ENCODE measurements around the gene TXNDC2.

Gene TXNDC2

DNA sequence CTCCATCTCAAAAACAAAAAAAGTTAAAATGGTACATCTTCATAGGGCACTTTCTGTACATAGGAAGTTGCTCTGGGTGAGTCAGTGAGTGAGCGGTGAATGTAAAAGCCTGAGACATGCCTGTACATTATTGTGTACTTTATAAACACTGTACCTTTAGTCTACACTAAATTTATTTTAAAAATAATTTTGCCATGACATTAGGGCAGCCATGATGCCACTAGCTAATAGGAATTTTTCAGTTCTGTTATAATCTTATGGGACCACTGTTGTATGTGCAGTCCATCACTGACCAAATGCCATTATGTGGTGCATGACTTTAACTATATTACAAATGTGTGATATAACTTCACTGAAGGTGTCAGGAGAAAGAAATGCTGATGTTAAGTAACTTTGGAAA, 11.0 kb upstream of the TXNDC2 start:
- H3K4me3 ChIP-seq (ENCODE audit: low read depth, low read length), result no peak overlapping the region
- no peaks in the 10 kb centered on the region for H3K36me3 ChIP-seq
- DNase-seq, result no peak
- H3K27ac ChIP-seq, result no peak overlapping the region
- no peaks in the 10 kb centered on the region for H3K9me3 ChIP-seq (ENCODE audit: severe bottlenecking)
- TF ChIP-seq, protein P1, sequence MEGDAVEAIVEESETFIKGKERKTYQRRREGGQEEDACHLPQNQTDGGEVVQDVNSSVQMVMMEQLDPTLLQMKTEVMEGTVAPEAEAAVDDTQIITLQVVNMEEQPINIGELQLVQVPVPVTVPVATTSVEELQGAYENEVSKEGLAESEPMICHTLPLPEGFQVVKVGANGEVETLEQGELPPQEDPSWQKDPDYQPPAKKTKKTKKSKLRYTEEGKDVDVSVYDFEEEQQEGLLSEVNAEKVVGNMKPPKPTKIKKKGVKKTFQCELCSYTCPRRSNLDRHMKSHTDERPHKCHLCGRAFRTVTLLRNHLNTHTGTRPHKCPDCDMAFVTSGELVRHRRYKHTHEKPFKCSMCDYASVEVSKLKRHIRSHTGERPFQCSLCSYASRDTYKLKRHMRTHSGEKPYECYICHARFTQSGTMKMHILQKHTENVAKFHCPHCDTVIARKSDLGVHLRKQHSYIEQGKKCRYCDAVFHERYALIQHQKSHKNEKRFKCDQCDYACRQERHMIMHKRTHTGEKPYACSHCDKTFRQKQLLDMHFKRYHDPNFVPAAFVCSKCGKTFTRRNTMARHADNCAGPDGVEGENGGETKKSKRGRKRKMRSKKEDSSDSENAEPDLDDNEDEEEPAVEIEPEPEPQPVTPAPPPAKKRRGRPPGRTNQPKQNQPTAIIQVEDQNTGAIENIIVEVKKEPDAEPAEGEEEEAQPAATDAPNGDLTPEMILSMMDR (IDR thresholded peaks at IDR 0.05; ENCODE audit: low read depth, low read length), result no peak
- no peaks in the 10 kb centered on the region for H3K27me3 ChIP-seq (ENCODE audit: insufficient read depth, low read depth, severe bottlenecking)

- TF ChIP-seq, protein P1 (IDR thresholded peaks at IDR 0.05; ENCODE audit: low read depth, low read length), result no peak
- H3K27me3 ChIP-seq (ENCODE audit: insufficient read depth, low read depth, severe bottlenecking), result no peaks in the 10 kb centered on the region
- H3K36me3 ChIP-seq, result no peaks in the 10 kb centered on the region
- DNase-seq, result no peak
- no peak overlapping the region for H3K4me3 ChIP-seq (ENCODE audit: low read depth, low read length)
- H3K9me3 ChIP-seq (ENCODE audit: severe bottlenecking), result no peaks in the 10 kb centered on the region
- no peak overlapping the region for H3K27ac ChIP-seq
Observed at GRCh38 chr18:9876212-9876866, 9.4 kb upstream of the TXNDC2 start.

DNA sequence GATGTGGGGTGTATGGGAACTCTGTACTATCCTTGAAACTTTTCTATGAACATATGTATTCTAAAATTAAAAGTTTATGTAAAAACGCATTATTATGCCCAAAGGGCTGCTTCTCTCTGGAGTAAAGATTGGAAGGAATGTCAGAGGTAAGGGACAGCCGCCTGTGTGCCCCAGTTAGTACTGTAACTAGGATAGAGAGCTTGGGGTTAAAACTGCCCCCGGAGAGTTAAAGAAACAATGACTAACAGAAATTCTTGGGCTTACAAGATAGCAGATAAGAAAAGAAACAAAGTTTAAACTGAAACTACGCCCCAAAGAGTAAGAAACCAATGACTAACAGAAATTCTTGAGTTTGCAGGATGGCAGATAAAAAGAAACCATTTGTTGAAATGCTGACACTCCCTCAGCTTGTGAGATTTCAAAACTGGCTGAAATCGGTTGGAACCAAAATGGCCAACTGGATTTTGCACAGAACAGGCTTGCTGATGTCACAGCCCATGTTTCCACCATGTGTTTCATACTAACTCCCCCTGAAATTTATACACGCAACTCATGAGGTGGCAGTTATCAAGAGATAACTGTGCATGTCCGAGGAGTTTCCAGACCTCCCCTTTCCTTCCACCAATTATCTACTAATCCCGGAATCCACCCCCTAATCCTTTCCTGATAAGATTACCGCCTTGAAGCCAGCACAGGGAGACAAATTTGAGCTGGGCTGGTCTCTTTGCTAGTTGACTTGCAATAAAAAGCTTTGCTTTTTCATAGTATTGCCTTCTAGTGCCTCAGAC, 8.7 kb upstream of the TXNDC2 start:
- Histone ChIP-seq H3K27me3 (ENCODE audit: insufficient read depth, low read depth, severe bottlenecking) (no peaks in the 10 kb centered on the region), H3K9me3 (ENCODE audit: severe bottlenecking) (no peaks in the 10 kb centered on the region), H3K4me3 (ENCODE audit: low read depth, low read length) (no peak overlapping the region), H3K27ac (no peak overlapping the region), H3K36me3 (no peaks in the 10 kb centered on the region)
- TF ChIP-seq, protein P1 (IDR thresholded peaks at IDR 0.05; ENCODE audit: low read depth, low read length), result no peak
- DNase-seq, result peak; percentile 68

GRCh38 chr18:9877655-9878014, 8.1 kb upstream of the TXNDC2 start:
- TF ChIP-seq, protein P1 (IDR thresholded peaks at IDR 0.05; ENCODE audit: low read depth, low read length), result no peak
- no peak overlapping the region for H3K4me3 ChIP-seq (ENCODE audit: low read depth, low read length)
- H3K27ac ChIP-seq, result no peak overlapping the region

GRCh38 chr18:9878095-9878494, 7.7 kb upstream of the TXNDC2 start:
- H3K27ac ChIP-seq, result no peak overlapping the region
- DNase-seq, result no peak
- no peaks in the 10 kb centered on the region for H3K27me3 ChIP-seq (ENCODE audit: insufficient read depth, low read depth, severe bottlenecking)
- no peak overlapping the region for H3K4me3 ChIP-seq (ENCODE audit: low read depth, low read length)
- no peaks in the 10 kb centered on the region for H3K9me3 ChIP-seq (ENCODE audit: severe bottlenecking)
- no peaks in the 10 kb centered on the region for H3K36me3 ChIP-seq
- TF ChIP-seq, protein P1 (IDR thresholded peaks at IDR 0.05; ENCODE audit: low read depth, low read length), result no peak

More at GRCh38 chr18:9877655-9878014, 8.1 kb upstream of the TXNDC2 start:
- DNase-seq, result no peak
- Histone ChIP-seq H3K9me3 (ENCODE audit: severe bottlenecking) (no peaks in the 10 kb centered on the region), H3K27me3 (ENCODE audit: insufficient read depth, low read depth, severe bottlenecking) (no peaks in the 10 kb centered on the region), H3K36me3 (no peaks in the 10 kb centered on the region)
